Endometrial microvascular endothelial cells (primary cell): ENCODE measurements around the gene IL17RB. TPM values are rescaled to one million over a fixed set of nuclear protein-coding genes. Genes with fewer than 3 reads are reported as not detected.

Experiments
- in situ Hi-C: cut with HindIII; loops from 2 replicates; pipeline ENCODE4 v1.10.0; 2017; ENCODE audit warnings: low sequenced_read_pairs, low pct_unique_long_range_greater_than_20kb; ENCODE audit errors: inconsistent ontology term
- total RNA-seq: library from RNA; depleted of rRNA; stranded (reverse); fragments of >200 nt; gene quantifications from one replicate; pipeline ENCODE4 v1.2.3, GENCODE V29; 2015; ENCODE audit errors: inconsistent ontology term

IL17RB gene
- total RNA-seq, 1 donor from 2014 or later, result not detected

- in situ Hi-C loops, result no loop called here
These were observed 435 bp downstream of the IL17RB start for GRCh38 chr3:53846851-53847155.

GRCh38 chr3:53849916-53850315 is 3.5 kb downstream of the IL17RB start:
- in situ Hi-C loops, result no loop called here

- in situ Hi-C loops, result no loop called here
These were observed 4.5 kb downstream of the IL17RB start for GRCh38 chr3:53850895-53851294.

- in situ Hi-C loops, result no loop called here
These were observed 10.6 kb downstream of the IL17RB start for GRCh38 chr3:53856964-53857363.

DNA sequence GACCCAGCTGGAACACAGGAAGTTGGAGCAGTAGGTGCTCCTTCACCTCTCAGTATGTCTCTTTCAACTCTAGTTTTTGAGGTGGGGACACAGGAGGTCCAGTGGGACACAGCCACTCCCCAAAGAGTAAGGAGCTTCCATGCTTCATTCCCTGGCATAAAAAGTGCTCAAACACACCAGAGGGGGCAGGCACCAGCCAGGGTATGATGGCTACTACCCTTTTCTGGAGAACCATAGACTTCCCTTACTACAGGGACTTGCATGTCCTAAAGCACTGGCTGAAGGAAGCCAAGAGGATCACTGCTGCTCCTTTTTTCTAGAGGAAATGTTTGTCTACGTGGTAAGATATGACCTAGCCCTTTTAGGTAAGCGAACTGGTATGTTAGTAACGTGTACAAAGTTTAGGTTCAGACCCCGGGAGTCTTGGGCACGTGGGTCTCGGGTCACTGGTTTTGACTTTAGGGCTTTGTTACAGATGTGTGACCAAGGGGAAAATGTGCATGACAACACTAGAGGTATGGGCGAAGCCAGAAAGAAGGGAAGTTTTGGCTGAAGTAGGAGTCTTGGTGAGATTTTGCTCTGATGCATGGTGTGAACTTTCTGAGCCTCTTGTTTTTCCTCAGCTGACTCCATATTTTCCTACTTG is 11.9 kb downstream of the IL17RB start:
- in situ Hi-C loops, result no loop called here

DNA sequence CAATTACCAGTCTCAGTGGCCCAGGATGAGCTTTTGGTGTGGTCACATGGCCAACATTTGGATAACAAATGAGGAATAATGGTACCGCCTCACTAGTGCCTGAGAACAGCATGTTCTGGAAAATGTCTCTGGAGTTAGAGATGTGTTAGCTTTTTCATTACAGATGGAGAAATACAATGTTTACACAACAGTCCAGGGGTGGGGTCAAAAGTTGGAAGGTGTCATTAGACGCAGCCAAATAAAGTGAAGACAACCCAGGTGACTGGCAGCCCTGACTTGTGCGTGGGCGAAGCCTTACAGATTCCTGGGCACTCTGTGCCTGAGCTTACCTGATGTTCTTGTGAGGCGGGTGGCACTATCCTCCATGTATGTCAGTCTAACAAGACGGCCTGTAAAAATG is 12.8 kb downstream of the IL17RB start:
- in situ Hi-C loops, result no loop called here

GRCh38 chr3:53860196-53860595 is 13.8 kb downstream of the IL17RB start:
- in situ Hi-C loops, result no loop called here

DNA sequence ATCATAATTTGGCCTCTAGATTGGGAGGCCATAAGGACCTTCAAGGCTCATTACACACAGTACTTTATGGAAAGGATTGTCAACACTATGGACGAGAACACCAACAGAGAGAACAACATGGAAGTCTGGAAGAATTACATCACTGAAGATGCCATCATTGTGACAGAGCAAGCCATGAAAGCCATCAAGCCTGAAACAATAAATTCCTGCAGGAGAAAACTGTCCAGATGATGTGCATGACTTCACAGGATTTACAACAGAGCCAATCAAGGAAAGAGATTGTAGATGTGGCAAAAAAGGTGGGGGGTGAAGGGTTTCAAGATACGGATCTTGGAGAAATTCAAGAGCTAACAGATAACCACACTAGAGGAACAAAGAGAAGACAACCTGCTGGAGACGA is 15.9 kb downstream of the IL17RB start:
- in situ Hi-C loops, result no loop called here

GRCh38 chr3:53863145-53863544 is 16.8 kb downstream of the IL17RB start:
- in situ Hi-C loops, result no loop called here

- in situ Hi-C loops, result no loop called here
These were observed 19.5 kb downstream of the IL17RB start for GRCh38 chr3:53865732-53866499.

DNA sequence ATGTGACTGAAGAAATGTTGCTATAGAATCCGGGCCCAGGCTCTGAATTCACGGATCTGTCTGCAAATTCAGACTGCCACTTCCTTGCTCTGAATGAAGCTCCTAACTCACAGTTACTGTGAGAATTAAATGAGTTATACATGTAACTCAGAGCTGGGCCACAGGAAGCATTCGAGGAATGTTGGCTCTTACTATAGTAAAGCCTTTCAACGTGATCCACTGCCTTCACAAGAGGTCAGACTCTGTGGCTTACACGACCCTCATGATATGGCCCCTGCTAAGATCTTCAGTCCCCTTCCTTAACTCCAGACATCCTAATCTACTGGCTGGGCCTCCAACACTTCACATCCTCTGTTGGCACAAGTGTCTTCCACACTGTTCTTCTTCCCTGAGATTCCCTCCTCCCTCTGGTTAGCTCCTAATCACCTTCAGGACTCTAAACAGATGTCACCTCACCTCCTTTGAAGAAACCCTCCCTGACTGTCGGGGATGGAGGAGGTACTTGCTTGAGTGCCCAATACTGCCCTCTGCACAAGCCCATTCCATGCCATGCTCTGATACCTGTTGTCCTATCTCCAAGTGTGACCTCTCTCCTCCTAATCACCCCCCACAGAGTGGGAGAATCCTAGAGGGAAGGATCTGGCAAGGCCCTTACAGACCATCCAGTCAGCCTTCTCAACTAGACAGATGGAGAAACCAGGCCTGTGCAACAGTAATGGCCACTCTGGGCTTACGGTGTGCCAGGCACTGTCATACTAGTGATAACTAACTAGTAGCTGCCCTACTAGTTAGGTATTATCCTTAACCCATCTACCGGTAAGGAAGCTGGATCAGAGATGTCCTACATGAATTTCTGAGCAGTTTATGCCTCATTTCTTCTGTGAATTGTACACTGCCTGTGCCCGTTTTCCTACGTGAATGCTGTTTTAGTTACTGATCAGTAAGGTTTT is 34.3 kb downstream of the IL17RB start:
- in situ Hi-C loops, result no loop called here

DNA sequence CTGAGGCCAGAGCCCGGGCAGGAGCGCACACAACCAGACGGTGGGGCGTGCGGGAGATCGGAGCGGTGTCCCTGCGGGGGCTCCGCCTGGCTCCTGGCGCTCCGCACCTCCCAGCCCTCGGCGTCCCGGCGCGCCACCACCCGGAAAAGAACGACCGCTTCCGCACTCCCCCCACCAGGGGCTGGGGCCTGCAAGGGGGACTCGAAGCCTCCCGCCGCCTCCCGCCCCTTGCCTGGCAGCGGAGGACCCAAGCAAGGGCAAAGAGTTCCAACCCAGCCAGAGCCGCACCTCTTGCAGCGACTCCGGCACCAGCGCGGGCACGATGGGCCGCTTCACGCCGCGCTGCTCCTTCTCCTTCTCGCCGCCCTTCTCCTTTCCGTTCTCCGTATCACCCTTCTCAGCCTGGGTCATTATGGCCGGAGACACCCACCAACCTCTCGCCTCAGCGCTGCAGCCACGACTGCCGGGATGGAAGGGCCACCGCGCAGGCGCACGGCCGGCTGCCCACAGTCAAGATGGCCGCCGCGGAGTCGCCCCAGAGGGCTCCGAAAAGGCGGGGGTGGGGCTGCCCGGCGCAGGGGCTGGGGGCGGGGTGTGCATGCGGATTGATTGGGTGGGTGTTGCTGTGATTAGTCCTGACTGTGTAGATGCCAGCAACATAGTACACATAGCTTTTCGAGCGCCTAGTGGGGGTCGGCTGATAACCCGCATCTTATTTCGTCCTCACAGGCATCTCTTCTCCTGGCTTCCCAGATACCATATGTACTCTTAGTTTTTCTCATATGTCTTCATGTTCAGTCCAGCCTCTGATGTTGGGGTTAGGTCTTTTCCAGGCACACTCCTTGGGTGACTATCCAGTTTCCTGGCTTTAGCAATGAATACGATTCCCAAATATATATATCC is 35.6 kb downstream of the IL17RB start, which contains the start of gene ACTR8:
TSS of gene ACTR8 (minus strand) at position 462 of the 903 bp plus-strand sequence. CDS start at position 411, 51 bp downstream.
- in situ Hi-C loops, result no loop called here

DNA sequence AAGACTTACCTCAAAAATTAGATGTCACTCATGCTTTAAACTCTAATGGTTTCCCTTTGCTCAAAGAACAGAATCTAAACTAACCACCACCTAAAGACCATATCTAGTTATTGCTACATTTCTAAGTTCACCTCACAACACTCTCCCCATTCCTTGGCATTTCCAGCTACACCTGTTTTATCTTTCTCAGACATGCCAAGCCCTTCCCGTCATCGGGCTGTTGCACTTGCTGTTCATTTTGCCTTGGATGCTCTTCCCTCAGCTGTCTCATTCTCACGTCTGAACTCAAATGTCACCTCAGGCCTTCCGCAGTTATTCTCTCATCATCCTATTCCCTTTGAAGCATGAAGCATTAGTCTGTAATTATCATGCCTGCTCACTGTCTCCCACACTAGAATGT is 36.6 kb downstream of the IL17RB start:
- in situ Hi-C loops, result no loop called here

DNA sequence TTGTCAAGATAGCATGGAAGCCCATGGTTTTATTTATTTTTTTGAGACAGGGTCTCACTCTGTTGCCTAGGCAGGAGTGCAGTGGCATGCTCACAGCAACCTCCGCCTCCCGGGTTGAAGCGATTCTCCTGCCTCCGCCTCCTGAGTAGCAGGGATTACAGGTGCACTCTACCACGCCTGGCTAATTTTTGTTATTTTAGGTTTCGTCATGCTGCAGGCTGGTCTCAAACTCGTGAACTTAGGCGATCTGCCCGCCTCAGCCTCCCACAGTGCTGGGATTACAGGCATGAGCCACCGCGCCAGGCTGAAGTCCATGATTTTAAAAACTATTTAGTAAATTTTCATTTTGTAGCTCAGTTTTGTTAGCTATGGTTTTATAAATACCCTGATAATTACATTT is 38.3 kb downstream of the IL17RB start:
- in situ Hi-C loops, result no loop called here

- in situ Hi-C loops, result no loop called here
These were observed 38.9 kb downstream of the IL17RB start for GRCh38 chr3:53885239-53885638.

DNA sequence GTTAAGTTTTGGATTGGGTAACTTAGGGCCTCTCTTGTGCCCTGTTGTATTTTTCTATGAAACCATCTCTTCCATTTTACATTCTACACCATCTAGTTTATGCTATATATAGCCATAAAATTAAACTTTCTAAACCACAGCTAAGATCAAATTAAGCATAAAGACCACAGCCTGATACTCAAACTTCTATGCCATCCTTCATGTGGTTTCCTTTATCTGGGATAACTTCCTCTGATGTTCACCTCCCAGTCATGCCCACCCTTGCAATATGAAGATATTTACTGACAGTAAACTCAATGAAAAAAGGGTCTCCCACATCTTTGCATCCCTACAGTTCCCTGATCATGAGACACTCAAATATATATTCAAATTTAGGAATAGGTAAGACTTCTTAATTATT is 41.1 kb downstream of the IL17RB start:
- in situ Hi-C loops, result no loop called here

GRCh38 chr3:53888232-53888631 is 41.9 kb downstream of the IL17RB start:
- in situ Hi-C loops, result no loop called here

GRCh38 chr3:53890726-53891475 is 44.5 kb downstream of the IL17RB start:
- in situ Hi-C loops, result no loop called here
